OCI-LY3 (cell line): ENCODE data around the gene NT5DC4.

ENCODE experiments used
- H2AFZ ChIP-seq: fragments of 200-600, 300-600 bp; shearing (Covaris generic); 2 replicates; pipeline ENCODE4 v1.6.0; 2014; ENCODE audit warnings: antibody characterized with exemption, low read depth, low read length
- H3K27ac ChIP-seq: fragments of 200-600, 300-600 bp; sonication (generic); 2 replicates; pipeline ENCODE4 v1.5.1; 2014; ENCODE audit warnings: mild to moderate bottlenecking, low read length, moderate library complexity, mixed read lengths
- H3K27me3 ChIP-seq: fragments of 200-600, 300-600 bp; sonication (generic); 2 replicates; pipeline ENCODE4 v1.6.1; 2014; ENCODE audit warnings: low read depth, low read length, mixed read lengths
- H3K36me3 ChIP-seq: fragments of 200-600, 300-600 bp; sonication (generic); replicated peaks from 2 replicates; pipeline ENCODE3; 2014; ENCODE audit warnings: low read depth, low read length, mixed read lengths
- H3K4me1 ChIP-seq: fragments of 300-600, 200-600 bp; sonication (generic); 2 replicates; pipeline ENCODE4 v1.6.1; 2014; ENCODE audit warnings: low read length, mixed read lengths
- H3K4me2 ChIP-seq: fragments of 200-600, 300-600 bp; sonication (generic); 2 replicates; pipeline ENCODE4 v1.6.1; 2014; ENCODE audit warnings: low read length, mixed read lengths
- H3K4me3 ChIP-seq: fragments of 300-600, 200-600 bp; sonication (generic); 2 replicates; pipeline ENCODE4 v1.5.1; 2014; ENCODE audit warnings: antibody characterized with exemption, mild to moderate bottlenecking, low read length, moderate library complexity
- H3K79me2 ChIP-seq: fragments of 300-600, 200-600 bp; shearing (Covaris generic); 2 replicates; pipeline ENCODE4 v1.6.1; 2014; ENCODE audit warnings: mild to moderate bottlenecking, low read length, mixed read lengths
- H3K9ac ChIP-seq: fragments of 300-600, 200-600 bp; shearing (Covaris generic); 2 replicates; pipeline ENCODE4 v1.6.0; 2014; ENCODE audit warnings: mild to moderate bottlenecking, low read length, moderate library complexity
- H3K9me3 ChIP-seq: fragments of 200-600, 300-600 bp; shearing (Covaris generic); 2 replicates; pipeline ENCODE4 v1.6.1; 2014; ENCODE audit warnings: low read length, mixed read lengths; ENCODE audit not compliant: insufficient read depth
- H4K20me1 ChIP-seq: fragments of 200-600, 300-600 bp; sonication (generic); 2 replicates; pipeline ENCODE4 v1.6.1; 2016; ENCODE audit warnings: low read length, mixed read lengths; ENCODE audit not compliant: insufficient read depth
- EZH2phosphoT487 ChIP-seq: fragments of 200-600 bp; shearing (Covaris generic); IDR thresholded peaks from 2 replicates; pipeline ENCODE4 v1.6.1; 2018; ENCODE audit warnings: antibody characterized with exemption, mixed run types, low read depth
- TF ChIP-seq, protein P1 (sequence below): fragments of 200-600, 300-600 bp; sonication (generic); IDR thresholded peaks from 2 replicates; pipeline ENCODE4 v1.5.1; 2014; ENCODE audit warnings: antibody characterized with exemption, low read length, low read depth

Gene NT5DC4

GRCh38 chr2:112726487-112727190, 5.8 kb downstream of the NT5DC4 start:
- Histone ChIP-seq H3K4me2 (peak overlapping the region; percentile 68), H3K79me2 (no peaks in the 10 kb centered on the region)
- no peak for TF ChIP-seq EZH2phosphoT487
- TF ChIP-seq, protein P1, sequence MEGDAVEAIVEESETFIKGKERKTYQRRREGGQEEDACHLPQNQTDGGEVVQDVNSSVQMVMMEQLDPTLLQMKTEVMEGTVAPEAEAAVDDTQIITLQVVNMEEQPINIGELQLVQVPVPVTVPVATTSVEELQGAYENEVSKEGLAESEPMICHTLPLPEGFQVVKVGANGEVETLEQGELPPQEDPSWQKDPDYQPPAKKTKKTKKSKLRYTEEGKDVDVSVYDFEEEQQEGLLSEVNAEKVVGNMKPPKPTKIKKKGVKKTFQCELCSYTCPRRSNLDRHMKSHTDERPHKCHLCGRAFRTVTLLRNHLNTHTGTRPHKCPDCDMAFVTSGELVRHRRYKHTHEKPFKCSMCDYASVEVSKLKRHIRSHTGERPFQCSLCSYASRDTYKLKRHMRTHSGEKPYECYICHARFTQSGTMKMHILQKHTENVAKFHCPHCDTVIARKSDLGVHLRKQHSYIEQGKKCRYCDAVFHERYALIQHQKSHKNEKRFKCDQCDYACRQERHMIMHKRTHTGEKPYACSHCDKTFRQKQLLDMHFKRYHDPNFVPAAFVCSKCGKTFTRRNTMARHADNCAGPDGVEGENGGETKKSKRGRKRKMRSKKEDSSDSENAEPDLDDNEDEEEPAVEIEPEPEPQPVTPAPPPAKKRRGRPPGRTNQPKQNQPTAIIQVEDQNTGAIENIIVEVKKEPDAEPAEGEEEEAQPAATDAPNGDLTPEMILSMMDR = peak; percentile 94

DNA sequence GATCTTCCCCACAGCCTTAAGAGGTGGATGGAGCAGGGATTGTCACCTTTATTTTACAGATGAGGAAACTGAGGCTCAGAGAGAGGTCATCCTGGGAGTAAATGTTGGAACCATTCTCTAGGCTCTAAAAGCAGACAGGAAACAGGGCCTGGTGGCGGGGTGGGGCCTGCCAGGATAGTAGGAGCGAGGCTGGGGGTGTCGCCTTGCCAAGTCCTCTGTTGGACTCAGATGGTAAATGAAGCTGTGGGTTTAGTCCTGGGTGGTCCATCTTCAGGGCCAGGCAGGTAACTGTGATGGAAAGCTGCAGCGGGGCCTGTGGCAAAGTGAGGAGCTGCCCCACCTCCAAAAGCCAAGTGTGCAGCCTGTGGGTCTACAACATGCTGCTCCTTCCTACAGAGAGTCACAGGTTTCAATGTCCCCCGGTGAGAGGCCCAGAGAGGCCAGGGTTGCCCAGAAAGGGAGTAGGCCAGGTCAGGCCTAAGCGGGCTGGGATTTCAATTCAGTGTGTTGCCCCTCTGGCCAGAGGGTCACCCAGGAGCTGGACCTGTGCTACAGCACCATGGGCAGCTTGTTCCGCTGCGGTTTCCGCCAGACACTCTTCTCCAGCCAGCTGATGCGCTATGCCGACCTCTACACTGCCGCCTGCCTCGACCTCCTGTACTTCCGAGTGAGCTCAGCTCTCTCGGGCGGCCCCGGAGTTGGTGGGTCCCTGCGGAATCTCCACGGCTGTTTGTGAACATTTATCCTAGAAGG, 6.6 kb downstream of the NT5DC4 start:
- no peak overlapping the region for H2AFZ ChIP-seq
- H3K27ac ChIP-seq = no peak overlapping the region
- TF ChIP-seq EZH2phosphoT487 = no peak
- TF ChIP-seq, protein P1 = no peak
- no peaks in the 10 kb centered on the region for H3K36me3 ChIP-seq
- H3K4me2 ChIP-seq = 0 out of 2 replicates have a peak overlapping the region, but pooled peaks have one; percentile 16
- no peaks in the 10 kb centered on the region for H3K9me3 ChIP-seq
- no peaks in the 10 kb centered on the region for H3K79me2 ChIP-seq
- H3K27me3 ChIP-seq = no peaks in the 10 kb centered on the region
- peaks cover 38% of the 10 kb centered on the region for H3K4me1 ChIP-seq
- H4K20me1 ChIP-seq = no peaks in the 10 kb centered on the region
- no peak overlapping the region for H3K4me3 ChIP-seq
- H3K9ac ChIP-seq = no peak overlapping the region

More at GRCh38 chr2:112726487-112727190, 5.8 kb downstream of the NT5DC4 start:
- H3K4me3 ChIP-seq = peak overlapping the region; percentile 63
- H4K20me1 ChIP-seq = no peaks in the 10 kb centered on the region
- no peaks in the 10 kb centered on the region for H3K9me3 ChIP-seq
- no peaks in the 10 kb centered on the region for H3K36me3 ChIP-seq
- H3K27me3 ChIP-seq = no peaks in the 10 kb centered on the region
- H3K4me1 ChIP-seq = peaks cover 38% of the 10 kb centered on the region
- peak overlapping the region; percentile 51 for H3K9ac ChIP-seq
- H3K27ac ChIP-seq = peak overlapping the region; percentile 55
- H2AFZ ChIP-seq = no peak overlapping the region

DNA sequence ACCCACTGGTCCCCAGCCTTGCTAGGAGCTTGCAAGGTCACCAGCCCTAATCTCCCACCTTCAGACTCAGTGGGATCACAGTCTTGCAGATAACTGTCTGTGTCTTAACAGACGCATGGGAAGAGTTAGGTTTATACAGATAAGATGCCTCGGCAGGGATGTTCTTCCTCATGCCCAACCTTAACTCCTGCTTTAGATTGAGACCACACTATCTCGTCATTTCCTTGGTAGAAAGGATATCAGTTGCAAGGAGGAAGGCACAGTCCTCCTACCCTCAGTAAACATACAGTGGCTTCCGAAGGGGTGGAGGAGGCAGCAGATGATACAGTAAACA, 7.2 kb downstream of the NT5DC4 start:
- no peak overlapping the region for H3K9ac ChIP-seq
- no peaks in the 10 kb centered on the region for H3K9me3 ChIP-seq
- H3K27me3 ChIP-seq = no peaks in the 10 kb centered on the region
- no peaks in the 10 kb centered on the region for H4K20me1 ChIP-seq
- H2AFZ ChIP-seq = no peak overlapping the region
- H3K79me2 ChIP-seq = no peaks in the 10 kb centered on the region
- H3K27ac ChIP-seq = no peak overlapping the region
- peak overlapping the region; percentile 8; the same call in 1 of the 2 replicates for H3K4me2 ChIP-seq
- TF ChIP-seq, protein P1 = no peak
- TF ChIP-seq EZH2phosphoT487 = no peak
- no peaks in the 10 kb centered on the region for H3K36me3 ChIP-seq
- peaks cover 38% of the 10 kb centered on the region for H3K4me1 ChIP-seq
- no peak overlapping the region for H3K4me3 ChIP-seq

- Histone ChIP-seq H3K27me3 (no peaks in the 10 kb centered on the region), H3K9ac (no peak overlapping the region), H3K27ac (no peak overlapping the region), H3K4me1 (peaks cover 38% of the 10 kb centered on the region), H3K4me2 (peak overlapping the region; percentile 8; the same call in 1 of the 2 replicates), H3K9me3 (no peaks in the 10 kb centered on the region), H4K20me1 (no peaks in the 10 kb centered on the region), H3K79me2 (no peaks in the 10 kb centered on the region), H2AFZ (no peak overlapping the region; the same call in 1 of the 2 replicates), H3K36me3 (no peaks in the 10 kb centered on the region), H3K4me3 (no peak overlapping the region)
- TF ChIP-seq EZH2phosphoT487 = no peak
- TF ChIP-seq, protein P1 = no peak
Observed at GRCh38 chr2:112728378-112729175, 7.8 kb downstream of the NT5DC4 start.
